Right lobe of liver (tissue), 4 donors: ENCODE data around the gene CDC42BPG.

ENCODE experiments used
- POLR2A ChIP-seq: fragments of 450-650 bp; IDR thresholded peaks from one replicate; pipeline ENCODE4 v1.6.1; 2017; ENCODE audit warnings: antibody characterized with exemption, mild to moderate bottlenecking
- TF ChIP-seq, protein P1 (sequence below), 4 donors: fragments of 200-600 bp in 3 of 4; fragments of 450-650 bp in 1 of 4; IDR thresholded peaks; one replicate each; pipeline versions ENCODE4 v1.5.1 to v1.8.0; 2016 to 2022; ENCODE audit warnings: antibody characterized with exemption in 4 of 4, mild to moderate bottlenecking in 2 of 4
- donor health status: DM: no; HTN: no; CAD: no.
- donor health status: DM: no; HTN: no; CAD: no.
- donor health status: DM: no; HTN: yes; CAD: no.

DNA sequence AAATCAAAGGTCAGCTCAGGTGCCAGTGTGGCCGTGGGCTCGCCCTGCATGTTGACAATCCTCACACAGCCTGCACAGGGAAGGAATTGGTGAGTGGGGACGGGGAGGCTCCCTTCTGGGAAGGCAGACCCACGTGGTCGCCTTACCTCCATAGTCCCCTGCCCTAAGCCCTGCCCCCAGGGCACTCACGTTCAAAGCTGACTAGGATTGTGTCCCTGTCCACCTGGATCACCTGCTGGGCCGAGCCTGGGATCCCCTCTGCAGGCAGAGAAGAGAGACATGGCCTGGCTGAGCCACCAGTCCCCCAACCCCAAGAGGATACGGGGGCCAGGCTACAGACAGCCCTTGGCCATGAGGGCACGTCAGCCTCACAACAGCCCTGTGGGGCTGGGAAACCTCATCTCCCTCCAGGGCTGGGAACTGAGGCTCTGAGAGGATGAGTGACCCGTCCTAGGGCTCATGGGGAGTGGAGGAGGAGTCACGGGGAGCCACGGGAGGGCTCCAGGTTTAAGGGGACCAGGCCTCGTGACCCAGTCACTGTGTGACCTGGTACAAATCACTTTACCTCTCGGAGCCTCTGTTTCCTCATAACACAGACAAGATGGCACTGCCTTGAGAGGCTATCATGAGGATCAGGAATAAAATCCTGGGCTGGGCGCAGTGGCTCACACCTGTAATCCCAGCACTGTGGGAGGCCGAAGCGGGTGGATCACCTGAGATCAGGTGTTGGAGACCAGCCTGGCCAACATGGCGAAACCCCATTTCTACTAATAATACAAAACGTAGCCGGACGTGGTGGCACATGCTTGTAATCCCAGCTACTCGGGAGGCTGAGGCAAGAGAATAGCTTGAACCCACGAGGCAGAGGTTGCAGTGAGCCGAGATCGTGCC lies 54.0 kb downstream of the CDC42BPG start:
- TF ChIP-seq, protein P1, sequence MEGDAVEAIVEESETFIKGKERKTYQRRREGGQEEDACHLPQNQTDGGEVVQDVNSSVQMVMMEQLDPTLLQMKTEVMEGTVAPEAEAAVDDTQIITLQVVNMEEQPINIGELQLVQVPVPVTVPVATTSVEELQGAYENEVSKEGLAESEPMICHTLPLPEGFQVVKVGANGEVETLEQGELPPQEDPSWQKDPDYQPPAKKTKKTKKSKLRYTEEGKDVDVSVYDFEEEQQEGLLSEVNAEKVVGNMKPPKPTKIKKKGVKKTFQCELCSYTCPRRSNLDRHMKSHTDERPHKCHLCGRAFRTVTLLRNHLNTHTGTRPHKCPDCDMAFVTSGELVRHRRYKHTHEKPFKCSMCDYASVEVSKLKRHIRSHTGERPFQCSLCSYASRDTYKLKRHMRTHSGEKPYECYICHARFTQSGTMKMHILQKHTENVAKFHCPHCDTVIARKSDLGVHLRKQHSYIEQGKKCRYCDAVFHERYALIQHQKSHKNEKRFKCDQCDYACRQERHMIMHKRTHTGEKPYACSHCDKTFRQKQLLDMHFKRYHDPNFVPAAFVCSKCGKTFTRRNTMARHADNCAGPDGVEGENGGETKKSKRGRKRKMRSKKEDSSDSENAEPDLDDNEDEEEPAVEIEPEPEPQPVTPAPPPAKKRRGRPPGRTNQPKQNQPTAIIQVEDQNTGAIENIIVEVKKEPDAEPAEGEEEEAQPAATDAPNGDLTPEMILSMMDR (IDR thresholded peaks at IDR 0.05), result no peak
- TF ChIP-seq POLR2A, result no peak
